GM23248 (cell line): ENCODE measurements around the gene RPL39L. TPM values are rescaled to one million over a fixed set of nuclear protein-coding genes. Genes with fewer than 3 reads are reported as not detected.
"Not testable (repeated sequence)": the region's sequence is repeated elsewhere in the genome, so short reads cannot be mapped to it uniquely, and the experiment has no call there.

Source experiments
- DNase-seq: peaks from one replicate; pipeline ENCODE4 v3.0.0-alpha.2; 2015
- H2AFZ ChIP-seq: fragments of 200-600 bp; sonication (generic); 2 replicates; pipeline ENCODE4 v1.6.1; 2016; ENCODE audit warnings: antibody characterized with exemption
- H3F3A ChIP-seq: fragments of 200-600 bp; sonication (generic); 2 replicates; pipeline ENCODE4 v1.6.1; 2016; ENCODE audit warnings: mild to moderate bottlenecking, antibody characterized with exemption, mixed run types; ENCODE audit not compliant: insufficient read depth
- H3K27ac ChIP-seq: fragments of 200-600 bp; sonication (generic); 2 replicates; pipeline ENCODE4 v1.5.1; 2016; ENCODE audit warnings: mild to moderate bottlenecking
- H3K27me3 ChIP-seq: fragments of 200-600 bp; sonication (generic); replicated peaks from 2 replicates; pipeline ENCODE4 v1.6.1; 2016; ENCODE audit warnings: mild to moderate bottlenecking; ENCODE audit not compliant: insufficient read depth
- H3K36me3 ChIP-seq: fragments of 200-600 bp; sonication (generic); 2 replicates; pipeline ENCODE4 v1.6.1; 2016; ENCODE audit warnings: low read depth, mild to moderate bottlenecking
- H3K4me1 ChIP-seq: fragments of 200-600 bp; sonication (generic); 2 replicates; pipeline ENCODE4 v1.6.1; 2016; ENCODE audit warnings: mild to moderate bottlenecking; ENCODE audit not compliant: insufficient read depth
- H3K4me2 ChIP-seq: fragments of 200-600 bp; sonication (generic); one replicate; pipeline ENCODE4 v1.6.1; 2016; ENCODE audit warnings: mild to moderate bottlenecking; ENCODE audit not compliant: unreplicated experiment
- H3K4me3 ChIP-seq: fragments of 200-600 bp; sonication (generic); 2 replicates; pipeline ENCODE4 v1.5.1; 2016; ENCODE audit warnings: mild to moderate bottlenecking
- H3K79me2 ChIP-seq: fragments of 200-600 bp; sonication (generic); 2 replicates; pipeline ENCODE4 v1.6.1; 2016; ENCODE audit warnings: mild to moderate bottlenecking; ENCODE audit not compliant: insufficient read depth
- H3K9ac ChIP-seq: fragments of 200-600 bp; sonication (generic); 2 replicates; pipeline ENCODE4 v1.6.1; 2016; ENCODE audit warnings: mild to moderate bottlenecking
- H3K9me2 ChIP-seq: fragments of 200-600 bp; sonication (generic); 2 replicates; pipeline ENCODE4 v1.6.1; 2016; ENCODE audit warnings: mixed run types, mild to moderate bottlenecking, moderate library complexity; ENCODE audit not compliant: insufficient read depth
- H3K9me3 ChIP-seq: fragments of 200-600 bp; sonication (generic); one replicate; pipeline ENCODE4 v1.6.1; 2017; ENCODE audit warnings: low read depth
- H4K20me1 ChIP-seq: fragments of 200-600 bp; sonication (generic); 2 replicates; pipeline ENCODE4 v1.6.0; 2016; ENCODE audit not compliant: insufficient read depth
- EZH2 ChIP-seq: fragments of 200-600 bp; sonication (generic); IDR thresholded peaks from 2 replicates; pipeline ENCODE4 v1.6.1; 2018; ENCODE audit warnings: antibody characterized with exemption, mild to moderate bottlenecking; ENCODE audit not compliant: insufficient read depth, poor library complexity, severe bottlenecking
- EZH2phosphoT487 ChIP-seq: fragments of 200-600 bp; sonication (generic); IDR thresholded peaks from 2 replicates; pipeline ENCODE4 v1.6.1; 2018; ENCODE audit warnings: antibody characterized with exemption, moderate library complexity, mild to moderate bottlenecking, low read depth; ENCODE audit not compliant: insufficient read depth
- WGBS, 2 experiments: methylation state at CpG; one replicate each; pipeline ENCODE4 v1.1.6; 2015 to 2017; ENCODE audit warnings: low lambda C conversion rate in 2 of 2, low coverage in 1 of 2; ENCODE audit errors: missing lambda C conversion rate in 2 of 2; 5-methylcytosine and 5-hydroxymethylcytosine counted together
- in situ Hi-C: fragments of 300-500 bp; cut with MboI; formaldehyde crosslinking; loops from 2 replicates; pipeline ENCODE4 v1.15.0; 2020
- polyA plus RNA-seq: library from polyadenylated mRNA; unstranded; fragments of >200 nt; fragmentation: Nextera tagmentation; extraction: Ambion mirVana; gene quantifications from 2 replicates; pipeline ENCODE4 v1.2.1, GENCODE V29; 2016
- total RNA-seq: library from RNA; depleted of rRNA; stranded (reverse); fragments of >200 nt; shearing (Covaris generic); gene quantifications from 2 replicates; pipeline ENCODE4 v1.2.3, GENCODE V29; 2014

RPL39L gene
- total and polyA plus RNA-seq, 2 experiments from 2014 or later: 12.8 to 22.0 TPM

GRCh38 chr3:187139895-187140253, 578 bp upstream of the RPL39L start:
- Histone ChIP-seq H3K79me2 (no peaks in the 10 kb centered on the region), H3K27me3 (no peaks in the 10 kb centered on the region), H3K9ac (peak overlapping the region; percentile 75), H3K27ac (no peak overlapping the region), H2AFZ (peak overlapping the region; percentile 89), H3K9me2 (no peaks in the 10 kb centered on the region), H3K4me1 (0 out of 2 replicates have a peak, but pooled peaks cover 4% of the 10 kb centered on the region), H3K4me2 (peak overlapping the region; percentile 71), H3K36me3 (no peaks in the 10 kb centered on the region), H3K4me3 (peak overlapping the region; percentile 80), H3K9me3 (no peaks in the 10 kb centered on the region), H4K20me1 (no peaks in the 10 kb centered on the region), H3F3A (no peaks in the 10 kb centered on the region)
- DNase-seq: no peak
- TF ChIP-seq EZH2 (no peak), EZH2phosphoT487 (no peak)
- WGBS, 2 experiments: 21 to 30% methylated on average over 3 of the region's 3 CpGs
- in situ Hi-C loops: no loop called here

- H3K4me2 ChIP-seq: no peak overlapping the region
- H3K36me3 ChIP-seq: no peaks in the 10 kb centered on the region
- H3K9me3 ChIP-seq: no peaks in the 10 kb centered on the region
- no peak overlapping the region for H3K9ac ChIP-seq
- no peak overlapping the region for H2AFZ ChIP-seq
- H3K4me1 ChIP-seq: 0 out of 2 replicates have a peak, but pooled peaks cover 4% of the 10 kb centered on the region
- no peak overlapping the region for H3K27ac ChIP-seq
- 29 to 33% methylated on average over 4 of the region's 4 CpGs for WGBS, 2 experiments
- H3K79me2 ChIP-seq: no peaks in the 10 kb centered on the region
- no peaks in the 10 kb centered on the region for H3K27me3 ChIP-seq
- no peaks in the 10 kb centered on the region for H3K9me2 ChIP-seq
- DNase-seq: peak; percentile 80
- H4K20me1 ChIP-seq: no peaks in the 10 kb centered on the region
- in situ Hi-C loops: no loop called here
- no peak for TF ChIP-seq EZH2
- TF ChIP-seq EZH2phosphoT487: no peak
- no peaks in the 10 kb centered on the region for H3F3A ChIP-seq
- no peak overlapping the region for H3K4me3 ChIP-seq
These were observed 2.4 kb downstream of the RPL39L start for GRCh38 chr3:187136936-187137335.

GRCh38 chr3:187136337-187136736, 3.0 kb downstream of the RPL39L start:
- no peak for DNase-seq
- Histone ChIP-seq H3K4me1 (0 out of 2 replicates have a peak, but pooled peaks cover 4% of the 10 kb centered on the region), H3K79me2 (no peaks in the 10 kb centered on the region; the same call in 1 of the 2 replicates), H2AFZ (no peak overlapping the region), H3K36me3 (no peaks in the 10 kb centered on the region), H3K9ac (no peak overlapping the region), H3K9me3 (no peaks in the 10 kb centered on the region), H3K27me3 (no peaks in the 10 kb centered on the region), H3K27ac (no peak overlapping the region), H3K9me2 (no peaks in the 10 kb centered on the region), H3K4me2 (no peak overlapping the region), H4K20me1 (no peaks in the 10 kb centered on the region), H3F3A (no peaks in the 10 kb centered on the region), H3K4me3 (no peak overlapping the region)
- no peak for TF ChIP-seq EZH2
- TF ChIP-seq EZH2phosphoT487: no peak
- 100% methylated on average over 1 of the region's 1 CpG for WGBS, 2 experiments
- in situ Hi-C loops: no loop called here

- in situ Hi-C loops, H3K4me3 ChIP-seq: not testable (repeated sequence)
- 84 to 89% methylated on average over 11 of the region's 11 CpGs for WGBS, 2 experiments
These were observed 4.1 kb downstream of the RPL39L start for GRCh38 chr3:187135172-187135690.

GRCh38 chr3:187133181-187133580, 6.1 kb downstream of the RPL39L start:
- H3K9ac ChIP-seq, in situ Hi-C loops, H3K27me3 ChIP-seq, DNase-seq, H4K20me1 ChIP-seq, H3K4me3 ChIP-seq, H3K27ac ChIP-seq, H3K79me2 ChIP-seq, H3K9me3 ChIP-seq, H3K36me3 ChIP-seq, H3K4me1 ChIP-seq, H3K9me2 ChIP-seq, H2AFZ ChIP-seq, H3F3A ChIP-seq, H3K4me2 ChIP-seq: not testable (repeated sequence)
- WGBS, 2 experiments: 93 to 96% methylated on average over 2 of the region's 2 CpGs

More at GRCh38 chr3:187135172-187135690, 4.1 kb downstream of the RPL39L start:
- H3K79me2 ChIP-seq, DNase-seq, H3K27me3 ChIP-seq, H3K4me1 ChIP-seq, H3K9ac ChIP-seq, H3K9me3 ChIP-seq, H2AFZ ChIP-seq, H4K20me1 ChIP-seq, H3K9me2 ChIP-seq, H3K4me2 ChIP-seq, H3F3A ChIP-seq, H3K36me3 ChIP-seq, H3K27ac ChIP-seq: not testable (repeated sequence)
